ENCODE data around the gene SYT6. TPM values are rescaled to one million over a fixed set of nuclear protein-coding genes. Genes with fewer than 3 reads are reported as not detected.
"Not testable (repeated sequence)": the region's sequence is repeated elsewhere in the genome, so short reads cannot be mapped to it uniquely, and the experiment has no call there.

SYT6 gene
- total RNA-seq, 2 experiments from 2014 or later, result not detected

GRCh38 chr1:114065671-114066070 lies 88.0 kb downstream of the SYT6 start:
- DNase-seq; H3K27me3 Mint-ChIP-seq (ENCODE audit: low read depth); H3K4me3 Mint-ChIP-seq; intact Hi-C loops (cut with micrococcal nuclease); H3K9me3 Mint-ChIP-seq; H3K36me3 Mint-ChIP-seq (ENCODE audit: low read depth); H3K27ac Mint-ChIP-seq; H3K4me1 Mint-ChIP-seq (ENCODE audit: low read depth): not testable (repeated sequence)
- CTCF ChIA-PET, result interaction anchor here (0.6 kb wide), 1 partner anchor 918 kb away, joined by 3 read pairs; no protein-coding TSS in a partner anchor

DNA sequence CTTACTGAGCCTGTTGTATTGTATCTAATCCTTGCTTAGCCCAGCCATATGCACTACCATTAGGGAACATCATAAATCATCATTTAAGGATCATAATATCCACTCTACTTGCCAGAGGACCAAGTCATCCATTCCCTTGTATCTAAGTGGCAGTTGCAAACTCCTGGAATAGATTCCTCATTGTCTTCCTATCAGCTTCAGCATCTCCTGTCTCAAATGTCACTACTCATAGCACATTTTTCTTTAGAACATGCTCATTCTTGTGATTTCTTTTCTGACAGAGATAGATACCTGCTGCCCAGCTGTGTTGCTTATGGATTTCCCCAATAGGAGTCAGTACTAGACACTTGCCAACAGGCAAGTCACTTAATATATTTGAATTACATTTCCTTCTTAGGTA lies 90.1 kb downstream of the SYT6 start:
- Mint-ChIP-seq H3K27ac (no peak overlapping the region), H3K4me1 (ENCODE audit: low read depth) (no peaks in the 10 kb centered on the region), H3K4me3 (no peak overlapping the region), H3K9me3 (no peaks in the 10 kb centered on the region), H3K36me3 (ENCODE audit: low read depth) (no peaks in the 10 kb centered on the region), H3K27me3 (ENCODE audit: low read depth) (peaks cover 2% of the 10 kb centered on the region)
- no peak for DNase-seq
- intact Hi-C loops (cut with micrococcal nuclease), result no loop called here
- CTCF ChIA-PET, result no interaction called here

DNA sequence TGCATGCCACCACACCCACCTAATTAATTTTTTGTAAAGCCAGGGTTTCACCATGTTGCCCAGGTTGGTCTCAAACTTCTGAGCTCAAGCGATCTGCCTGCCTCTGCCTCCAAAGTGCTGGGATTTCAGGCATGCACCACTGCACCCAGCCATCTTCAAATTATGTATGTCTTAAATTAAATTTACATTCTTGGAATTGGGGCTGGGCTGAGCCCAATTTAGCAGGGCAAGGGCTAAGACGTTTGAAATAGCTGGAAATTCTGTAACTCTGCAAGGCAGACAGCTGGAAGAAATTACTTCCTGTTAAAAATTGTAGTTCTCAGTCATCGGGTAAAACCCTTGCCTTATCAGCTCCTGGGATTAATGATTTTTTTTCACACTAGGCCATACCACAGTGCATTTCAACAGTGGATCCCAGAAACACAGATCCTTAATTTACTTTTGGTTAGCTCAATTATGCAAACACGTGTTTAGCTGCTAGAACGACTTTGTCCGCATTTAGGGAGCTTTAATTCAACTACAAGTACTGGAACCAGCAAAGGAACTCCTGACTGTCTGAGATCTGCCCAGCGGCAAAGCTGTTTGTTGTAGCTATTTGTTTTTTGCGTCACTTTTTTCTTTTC lies 91.1 kb downstream of the SYT6 start:
- Mint-ChIP-seq H3K27me3 (ENCODE audit: low read depth) (peaks cover 2% of the 10 kb centered on the region), H3K27ac (no peak overlapping the region), H3K9me3 (no peaks in the 10 kb centered on the region), H3K4me1 (ENCODE audit: low read depth) (no peaks in the 10 kb centered on the region), H3K4me3 (no peak overlapping the region), H3K36me3 (ENCODE audit: low read depth) (no peaks in the 10 kb centered on the region)
- intact Hi-C loops (cut with micrococcal nuclease), result no loop called here
- no peak for DNase-seq
- CTCF ChIA-PET, result no interaction called here

DNA sequence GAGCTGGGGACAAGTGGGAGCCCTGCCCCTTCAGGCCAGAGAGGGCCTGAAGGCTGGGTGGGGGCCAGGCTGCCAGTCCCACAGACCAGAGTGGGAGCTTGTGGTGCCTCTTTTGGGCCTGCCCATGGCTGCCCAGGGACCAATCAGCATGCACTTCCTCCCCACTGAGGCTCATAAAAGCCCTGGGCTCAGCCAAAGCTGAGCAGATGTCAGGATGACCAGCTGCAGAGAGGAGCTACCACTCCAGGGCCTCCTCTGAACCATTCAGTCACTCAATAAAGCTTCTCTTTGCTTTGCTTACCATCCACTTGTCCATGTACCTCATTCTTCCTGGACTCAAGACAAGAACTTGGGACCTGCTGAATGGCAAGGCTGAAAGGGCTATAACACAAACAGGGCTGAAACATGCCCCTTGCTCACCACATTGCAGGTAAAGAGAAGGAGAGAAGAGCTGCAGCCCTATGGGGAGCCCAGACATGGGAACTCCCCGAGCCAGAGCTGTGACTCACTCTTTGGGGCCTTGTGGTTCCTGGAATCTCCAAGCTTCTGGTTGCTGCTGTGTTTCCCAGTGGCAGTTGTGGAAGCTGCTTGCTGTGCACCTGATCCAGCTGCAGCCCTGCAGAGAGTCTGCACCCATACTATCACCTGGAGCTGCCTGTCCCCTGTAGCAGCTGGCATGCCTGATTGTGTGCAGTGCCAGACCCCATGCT lies 92.4 kb downstream of the SYT6 start:
- no peaks in the 10 kb centered on the region for H3K36me3 Mint-ChIP-seq (ENCODE audit: low read depth)
- H3K9me3 Mint-ChIP-seq, result peaks cover 4% of the 10 kb centered on the region
- no peaks in the 10 kb centered on the region for H3K4me1 Mint-ChIP-seq (ENCODE audit: low read depth)
- DNase-seq, result no peak
- no peak overlapping the region for H3K4me3 Mint-ChIP-seq
- CTCF ChIA-PET, result no interaction called here
- no peaks in the 10 kb centered on the region for H3K27me3 Mint-ChIP-seq (ENCODE audit: low read depth)
- H3K27ac Mint-ChIP-seq, result no peak overlapping the region
- intact Hi-C loops (cut with micrococcal nuclease), result no loop called here

GRCh38 chr1:114058236-114058635 lies 95.4 kb downstream of the SYT6 start:
- DNase-seq; H3K4me1 Mint-ChIP-seq (ENCODE audit: low read depth); H3K27ac Mint-ChIP-seq; H3K4me3 Mint-ChIP-seq; H3K9me3 Mint-ChIP-seq; H3K36me3 Mint-ChIP-seq (ENCODE audit: low read depth); intact Hi-C loops (cut with micrococcal nuclease); CTCF ChIA-PET; H3K27me3 Mint-ChIP-seq (ENCODE audit: low read depth): not testable (repeated sequence)

GRCh38 chr1:114054148-114054547 lies 99.5 kb downstream of the SYT6 start:
- peaks cover 3% of the 10 kb centered on the region for H3K27me3 Mint-ChIP-seq (ENCODE audit: low read depth)
- CTCF ChIA-PET, result no interaction called here
- H3K4me1 Mint-ChIP-seq (ENCODE audit: low read depth), result no peaks in the 10 kb centered on the region
- no peaks in the 10 kb centered on the region for H3K36me3 Mint-ChIP-seq (ENCODE audit: low read depth)
- intact Hi-C loops (cut with micrococcal nuclease), result no loop called here
- no peak overlapping the region for H3K27ac Mint-ChIP-seq
- peaks cover 4% of the 10 kb centered on the region for H3K9me3 Mint-ChIP-seq
- DNase-seq, result no peak
- H3K4me3 Mint-ChIP-seq, result no peak overlapping the region

GRCh38 chr1:114048232-114048631 lies 105.4 kb downstream of the SYT6 start:
- intact Hi-C loops (cut with micrococcal nuclease), result no loop called here
- CTCF ChIA-PET, result interaction anchor here (1.3 kb wide), 1 partner anchor 234 kb away, joined by 4 read pairs; no protein-coding TSS in a partner anchor
- H3K9me3 Mint-ChIP-seq, result no peaks in the 10 kb centered on the region
- no peak overlapping the region for H3K4me3 Mint-ChIP-seq
- peaks cover 3% of the 10 kb centered on the region for H3K4me1 Mint-ChIP-seq (ENCODE audit: low read depth)
- DNase-seq, result no peak
- peaks cover 4% of the 10 kb centered on the region for H3K27me3 Mint-ChIP-seq (ENCODE audit: low read depth)
- H3K27ac Mint-ChIP-seq, result no peak overlapping the region
- no peaks in the 10 kb centered on the region for H3K36me3 Mint-ChIP-seq (ENCODE audit: low read depth)

DNA sequence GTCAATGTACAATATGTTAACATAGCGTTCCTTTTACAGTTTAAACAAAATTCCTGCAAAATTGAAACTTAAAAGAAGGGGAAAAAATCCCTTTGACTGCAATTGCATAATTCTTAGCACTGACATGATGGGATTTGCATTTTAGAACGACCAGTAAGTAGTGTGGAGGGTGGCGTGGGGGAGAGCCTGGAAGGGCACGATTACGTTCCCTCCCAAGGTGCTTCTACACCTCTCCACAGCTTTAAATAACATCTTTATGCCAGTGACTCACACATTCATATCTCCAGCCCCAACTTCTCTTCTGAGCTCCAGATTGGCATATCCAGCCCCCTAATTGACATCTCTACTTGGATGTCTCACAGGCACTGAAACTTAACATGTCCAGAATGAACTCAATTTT lies 110.1 kb downstream of the SYT6 start:
- CTCF ChIA-PET, result no interaction called here
- Mint-ChIP-seq H3K9me3 (no peaks in the 10 kb centered on the region), H3K4me1 (ENCODE audit: low read depth) (peaks cover 3% of the 10 kb centered on the region)

GRCh38 chr1:114043054-114043453 lies 110.6 kb downstream of the SYT6 start:
- intact Hi-C loops (cut with micrococcal nuclease), result no loop called here
- H3K36me3 Mint-ChIP-seq (ENCODE audit: low read depth), result no peaks in the 10 kb centered on the region
- CTCF ChIA-PET, result no interaction called here
- H3K4me1 Mint-ChIP-seq (ENCODE audit: low read depth), result peaks cover 3% of the 10 kb centered on the region
- H3K9me3 Mint-ChIP-seq, result no peaks in the 10 kb centered on the region
- no peak overlapping the region for H3K27ac Mint-ChIP-seq
- H3K4me3 Mint-ChIP-seq, result no peak overlapping the region
- no peak for DNase-seq
- H3K27me3 Mint-ChIP-seq (ENCODE audit: low read depth), result peaks cover 2% of the 10 kb centered on the region

More for the DNA sequence above, 110.1 kb downstream of the SYT6 start:
- Mint-ChIP-seq H3K36me3 (ENCODE audit: low read depth) (no peaks in the 10 kb centered on the region), H3K27me3 (ENCODE audit: low read depth) (peaks cover 2% of the 10 kb centered on the region), H3K4me3 (no peak overlapping the region), H3K27ac (no peak overlapping the region)
- no peak for DNase-seq
- intact Hi-C loops (cut with micrococcal nuclease), result no loop called here

- Mint-ChIP-seq H3K4me1 (ENCODE audit: low read depth) (no peaks in the 10 kb centered on the region), H3K27me3 (ENCODE audit: low read depth) (no peaks in the 10 kb centered on the region), H3K36me3 (ENCODE audit: low read depth) (no peaks in the 10 kb centered on the region), H3K27ac (no peak overlapping the region), H3K4me3 (no peak overlapping the region), H3K9me3 (no peaks in the 10 kb centered on the region)
- no peak for DNase-seq
- intact Hi-C loops (cut with micrococcal nuclease), result no loop called here
- CTCF ChIA-PET, result no interaction called here
Observed at GRCh38 chr1:114040273-114041015, 113.2 kb downstream of the SYT6 start.
